Right atrium auricular region (tissue), 2 donors: ENCODE measurements around the gene MAN1C1. TPM values are rescaled to one million over a fixed set of nuclear protein-coding genes. Genes with fewer than 3 reads are reported as not detected.

ENCODE experiments used
- DNase-seq: peaks from one replicate; pipeline ENCODE4 v3.0.0-alpha.2; 2019; ENCODE audit warnings: low spot score
- H3K27ac ChIP-seq, 2 donors: fragments of 200-600 bp; sonication (generic); 1 replicate in 1 of 2; 2 replicates in 1 of 2; pipeline ENCODE4 v1.5.1; 2016 to 2019
- H3K27me3 ChIP-seq, 2 donors: fragments of 200-600 bp; sonication (generic); one replicate each; pipeline versions ENCODE4 v1.5.1 to v1.6.0; 2017 to 2019
- H3K36me3 ChIP-seq: fragments of 200-600 bp; sonication (generic); one replicate; pipeline ENCODE4 v1.5.1; 2016
- H3K4me1 ChIP-seq, 2 donors: fragments of 200-600 bp; sonication (generic); one replicate each; pipeline versions ENCODE4 v1.5.1 to v1.6.0; 2017 to 2019
- H3K4me3 ChIP-seq, 2 donors: fragments of 200-600 bp; sonication (generic); 1 replicate in 1 of 2; 2 replicates in 1 of 2; pipeline ENCODE4 v1.5.1; 2017 to 2019; ENCODE audit warnings: mild to moderate bottlenecking in 1 of 2, moderate library complexity in 1 of 2
- H3K9me3 ChIP-seq, 2 donors: fragments of 200-600 bp; sonication (generic); one replicate each; pipeline ENCODE4 v1.5.1; 2019
- total RNA-seq, 2 donors: library from RNA; depleted of rRNA; stranded (reverse); fragments of >200 nt; gene quantifications; one replicate each; pipeline ENCODE4 v1.1.0, GENCODE V29; 2016
- TF ChIP-seq, protein P1 (sequence below), 2 donors: fragments of 200-600 bp; sonication (generic); IDR thresholded peaks; one replicate each; pipeline ENCODE4 v1.5.1; 2019; ENCODE audit warnings: antibody characterized with exemption in 2 of 2

MAN1C1 gene
- total RNA-seq: 10 to 100 TPM in 1 of 2 donors, 1 to 10 TPM in 1; 9.4 to 13.6 TPM

DNA sequence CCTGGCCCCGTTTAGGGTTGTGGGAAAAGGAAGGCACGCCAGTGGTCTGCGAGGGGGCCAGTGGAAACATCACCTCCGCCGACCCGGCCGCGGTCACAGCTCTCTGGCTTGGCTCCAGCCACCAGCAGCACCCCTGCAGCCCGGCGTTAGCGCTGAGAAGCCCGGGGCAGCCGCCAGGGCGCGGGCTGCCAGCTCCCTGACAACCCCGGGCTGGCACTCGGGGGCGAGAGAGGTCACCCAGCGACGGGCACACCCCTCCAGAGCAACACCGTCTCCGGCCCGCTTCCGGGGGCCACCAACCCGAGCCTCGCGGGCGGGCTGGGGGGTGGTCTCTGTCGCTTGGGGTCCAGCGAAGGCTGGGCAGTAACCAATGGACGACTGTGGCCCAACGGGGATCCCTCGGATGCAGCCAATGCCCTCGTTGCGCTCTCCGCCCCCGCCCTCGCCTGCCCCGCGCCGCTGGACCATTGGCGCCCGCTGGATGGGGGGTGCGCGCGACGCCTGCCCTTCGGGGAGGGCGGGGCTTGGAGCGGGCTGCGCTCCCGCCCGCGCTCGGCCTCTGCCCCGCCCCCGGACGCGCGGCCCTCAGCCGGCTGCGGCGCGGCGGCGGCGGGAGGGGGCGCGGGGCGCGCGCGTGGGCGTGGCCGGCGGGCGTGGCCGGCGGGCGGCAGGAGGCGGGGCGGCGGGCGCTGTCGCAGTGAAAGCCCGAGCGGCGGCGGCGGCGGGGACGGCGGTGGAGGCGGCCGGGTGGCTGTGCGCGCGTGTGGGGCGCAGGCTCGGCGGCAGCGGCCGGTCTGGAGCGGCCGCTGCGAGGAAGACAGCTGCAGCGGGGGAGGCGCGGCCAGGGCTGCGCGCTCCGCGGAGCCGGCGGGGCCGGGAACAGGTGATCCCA lies at the start of gene MAN1C1:
TSS of gene MAN1C1 (plus strand) at position 697 of the 892 bp plus-strand sequence. CDS start 1,007 bp downstream, outside the sequence.
- H3K27me3 ChIP-seq: no peaks in the 10 kb centered on the region

DNA sequence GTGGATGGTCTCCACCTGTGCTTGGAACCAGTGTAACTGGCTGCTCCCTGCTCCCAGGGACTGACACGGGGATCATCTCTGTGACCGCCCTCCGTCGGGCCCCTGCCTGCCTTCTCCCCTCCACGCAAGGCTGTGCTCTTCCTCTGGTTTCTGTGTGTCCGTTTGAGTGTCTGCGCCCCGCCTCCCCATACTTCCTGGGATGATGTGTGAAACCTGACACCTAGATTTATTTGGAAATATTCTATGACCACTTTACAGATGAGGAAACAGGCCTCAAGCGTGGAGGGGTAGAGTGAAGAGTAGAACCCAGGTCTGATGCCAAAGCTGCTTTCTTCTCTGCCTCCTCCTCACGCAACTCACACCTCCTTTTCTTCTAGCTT lies 48.9 kb upstream of the MAN1C1 start:
- Histone ChIP-seq H3K27me3 (no peaks in the 10 kb centered on the region), H3K36me3 (peaks cover 24% of the 10 kb centered on the region), H3K9me3 (no peaks in the 10 kb centered on the region), H3K4me3 (no peak overlapping the region), H3K27ac (peak overlapping the region; percentile 72 to 73), H3K4me1 (peaks cover 0 to 31% of the 10 kb centered on the region in 2 donors)
- TF ChIP-seq, protein P1, sequence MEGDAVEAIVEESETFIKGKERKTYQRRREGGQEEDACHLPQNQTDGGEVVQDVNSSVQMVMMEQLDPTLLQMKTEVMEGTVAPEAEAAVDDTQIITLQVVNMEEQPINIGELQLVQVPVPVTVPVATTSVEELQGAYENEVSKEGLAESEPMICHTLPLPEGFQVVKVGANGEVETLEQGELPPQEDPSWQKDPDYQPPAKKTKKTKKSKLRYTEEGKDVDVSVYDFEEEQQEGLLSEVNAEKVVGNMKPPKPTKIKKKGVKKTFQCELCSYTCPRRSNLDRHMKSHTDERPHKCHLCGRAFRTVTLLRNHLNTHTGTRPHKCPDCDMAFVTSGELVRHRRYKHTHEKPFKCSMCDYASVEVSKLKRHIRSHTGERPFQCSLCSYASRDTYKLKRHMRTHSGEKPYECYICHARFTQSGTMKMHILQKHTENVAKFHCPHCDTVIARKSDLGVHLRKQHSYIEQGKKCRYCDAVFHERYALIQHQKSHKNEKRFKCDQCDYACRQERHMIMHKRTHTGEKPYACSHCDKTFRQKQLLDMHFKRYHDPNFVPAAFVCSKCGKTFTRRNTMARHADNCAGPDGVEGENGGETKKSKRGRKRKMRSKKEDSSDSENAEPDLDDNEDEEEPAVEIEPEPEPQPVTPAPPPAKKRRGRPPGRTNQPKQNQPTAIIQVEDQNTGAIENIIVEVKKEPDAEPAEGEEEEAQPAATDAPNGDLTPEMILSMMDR (IDR thresholded peaks at IDR 0.05): no peak
- DNase-seq: no peak

More for the DNA sequence above, at the start of gene MAN1C1:
- TF ChIP-seq, protein P1 (IDR thresholded peaks at IDR 0.05): peak; percentile 20 to 73
- H3K4me1 ChIP-seq: peaks cover 0 to 46% of the 10 kb centered on the region in 2 donors
- H3K27ac ChIP-seq: peak within 1 kb of the TSS; percentile 80 to 81
- H3K36me3 ChIP-seq: no peaks in the 10 kb centered on the region
- peak within 1 kb of the TSS; percentile 82 to 93 for H3K4me3 ChIP-seq
- no peaks in the 10 kb centered on the region for H3K9me3 ChIP-seq
- peak; percentile 83 for DNase-seq

DNA sequence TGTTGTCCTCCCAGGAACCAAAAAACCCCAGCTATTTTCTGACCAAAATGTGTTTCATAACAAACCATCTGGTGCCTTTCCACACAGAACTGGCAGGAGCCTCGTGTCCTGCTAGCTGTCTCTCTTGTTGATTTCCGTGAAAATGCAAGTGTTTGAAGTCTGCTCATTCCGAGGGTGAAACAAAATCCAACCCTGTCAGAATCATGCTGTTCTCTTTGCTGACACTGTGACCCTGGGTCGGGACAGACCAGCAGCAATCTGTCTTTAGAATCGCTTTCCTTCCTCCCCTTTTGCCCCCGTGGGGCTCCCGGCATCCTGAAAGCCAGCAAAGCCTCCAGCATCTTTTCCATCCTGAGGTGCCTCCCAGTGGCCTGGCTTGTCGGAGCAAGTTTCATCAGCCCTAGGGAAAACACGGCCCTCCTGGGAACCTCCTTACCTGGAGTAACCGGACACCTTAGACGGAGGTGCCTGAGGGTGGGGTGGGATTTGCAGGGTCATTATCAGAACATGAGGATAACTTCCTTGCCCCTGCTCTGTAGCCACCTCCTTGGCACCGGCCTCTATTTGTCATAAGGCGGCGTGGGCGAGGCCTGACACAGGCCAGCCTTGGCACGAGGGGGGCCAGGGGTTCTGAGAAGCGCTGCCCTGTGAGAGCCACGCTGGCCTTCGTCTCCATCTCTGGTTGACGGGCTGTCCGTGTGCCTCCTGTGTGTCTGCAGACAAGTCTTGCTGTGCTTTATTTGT lies 48.3 kb upstream of the MAN1C1 start:
- H3K27me3 ChIP-seq: no peaks in the 10 kb centered on the region
- H3K4me3 ChIP-seq: no peak overlapping the region
- no peak for DNase-seq
- peaks cover 20% of the 10 kb centered on the region for H3K36me3 ChIP-seq
- H3K4me1 ChIP-seq: peaks cover 0 to 31% of the 10 kb centered on the region in 2 donors
- no peaks in the 10 kb centered on the region for H3K9me3 ChIP-seq
- H3K27ac ChIP-seq: peak overlapping the region; percentile 72 to 73
- TF ChIP-seq, protein P1 (IDR thresholded peaks at IDR 0.05): no peak

DNA sequence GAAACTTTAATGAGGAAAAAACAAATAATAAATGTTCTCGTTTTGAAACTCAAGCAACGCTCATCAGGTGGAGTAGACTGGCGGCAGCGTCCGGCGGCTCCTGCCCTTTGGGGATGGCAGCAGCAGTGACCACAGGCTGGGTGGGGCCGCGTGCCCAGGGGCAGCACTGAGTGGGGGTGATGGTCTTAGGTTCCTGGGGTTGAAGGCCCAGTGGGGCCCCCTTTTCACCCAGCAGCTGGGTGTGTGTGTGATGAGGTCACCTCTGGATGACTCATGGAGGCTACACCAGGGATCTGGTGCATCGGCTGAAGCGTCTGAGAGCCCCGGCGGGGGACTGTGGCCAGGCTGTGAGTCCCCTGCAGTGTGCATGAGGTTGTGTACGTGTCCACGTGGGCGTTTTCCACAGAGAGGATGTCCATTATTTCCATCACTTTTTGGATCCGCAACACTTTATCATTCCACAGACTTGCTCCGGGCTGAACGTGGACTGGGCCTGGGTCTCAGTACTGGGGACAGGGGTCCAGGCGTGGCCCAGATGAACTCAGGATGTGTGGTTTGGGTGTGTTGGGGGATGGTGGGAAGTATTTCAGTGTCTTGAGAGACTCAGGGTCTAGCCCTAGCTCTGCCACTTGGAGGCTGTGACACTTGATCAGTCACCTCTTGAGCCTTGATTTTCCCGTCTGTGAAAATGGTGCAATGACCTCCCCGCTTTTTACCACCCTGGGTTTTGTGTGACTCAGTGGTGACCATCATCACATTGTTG lies 47.6 kb upstream of the MAN1C1 start:
- H3K36me3 ChIP-seq: peaks cover 13% of the 10 kb centered on the region
- H3K27ac ChIP-seq: peak overlapping the region; percentile 72 to 73
- TF ChIP-seq, protein P1 (IDR thresholded peaks at IDR 0.05): no peak
- peaks cover 0 to 31% of the 10 kb centered on the region in 2 donors for H3K4me1 ChIP-seq
- H3K27me3 ChIP-seq: no peaks in the 10 kb centered on the region
- DNase-seq: peak; percentile 69
- H3K9me3 ChIP-seq: no peaks in the 10 kb centered on the region
- no peak overlapping the region for H3K4me3 ChIP-seq

DNA sequence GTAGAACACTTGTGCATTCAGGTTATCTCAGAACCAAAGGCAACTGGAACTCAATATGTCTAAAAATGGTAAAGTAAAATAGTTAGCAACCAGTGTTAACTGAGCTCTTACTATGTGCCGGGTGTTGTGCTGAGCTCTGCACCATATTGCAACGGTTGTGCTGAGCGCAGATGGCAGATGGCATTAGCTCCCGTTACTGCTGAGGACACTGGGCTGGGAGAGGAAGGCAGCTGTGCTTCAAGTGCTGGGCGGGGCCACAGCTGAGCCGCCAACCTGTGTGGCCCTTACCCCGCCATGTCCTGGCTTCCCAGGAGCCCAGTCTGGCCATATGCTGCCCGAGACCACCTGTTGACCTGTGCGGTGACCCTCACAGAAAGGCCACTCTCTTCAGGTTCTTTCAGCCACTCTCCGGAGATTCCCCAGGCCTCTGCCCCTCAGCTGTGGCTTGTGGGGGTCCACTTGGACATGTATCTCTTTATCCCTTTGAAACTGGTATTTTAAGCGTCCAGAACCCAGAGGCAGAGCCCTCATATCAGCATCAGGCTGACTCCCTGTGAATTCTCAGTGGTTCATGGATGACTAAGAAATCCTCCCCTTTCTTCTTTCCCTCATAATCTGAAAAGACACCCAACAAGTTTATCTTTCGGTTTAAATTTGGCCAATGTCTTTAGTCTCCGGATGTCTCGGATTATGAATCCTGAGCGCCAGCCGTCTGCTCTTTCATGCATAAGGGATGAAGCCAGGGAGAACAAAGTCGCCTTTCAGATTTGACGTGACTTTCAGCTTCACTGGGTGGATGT lies 46.8 kb upstream of the MAN1C1 start:
- DNase-seq: no peak
- Histone ChIP-seq H3K9me3 (no peaks in the 10 kb centered on the region), H3K36me3 (peaks cover 5% of the 10 kb centered on the region), H3K27ac (no peak overlapping the region), H3K27me3 (no peaks in the 10 kb centered on the region), H3K4me3 (no peak overlapping the region), H3K4me1 (peaks cover 0 to 31% of the 10 kb centered on the region in 2 donors)
- TF ChIP-seq, protein P1 (IDR thresholded peaks at IDR 0.05): no peak
